Panc1 (cell line): Measurements from ENCODE around the gene QRFP. TPM values are rescaled to one million over a fixed set of nuclear protein-coding genes. Genes with fewer than 3 reads are reported as not detected.

Experiments
- ATAC-seq: fragments of 200-7000 bp; cut with Tn5 transposase; 2 replicates; pipeline ENCODE4 v1.9.1; 2020; ENCODE audit warnings: mild to moderate bottlenecking, moderate library complexity
- BruUV-seq: library from RNA; stranded (reverse); fragments of 400-500 nt; replicated peaks from 2 replicates; lab custom pipeline; 2021; lab: Mats Ljungman, UMichigan
- CTCF ChIA-PET: fragments of 300-600 bp; sonication (Branson Sonifier 250); formaldehyde crosslinking; loops from one replicate; lab custom pipeline; 2022; ENCODE audit warnings: antibody characterized with exemption; lab: Charles Lee
- POLR2A ChIA-PET: fragments of 300-600 bp; sonication (Branson Sonifier 250); formaldehyde crosslinking; loops from one replicate; lab custom pipeline; 2022; ENCODE audit warnings: antibody characterized with exemption; lab: Charles Lee
- DNase-seq: peaks from one replicate; pipeline ENCODE4 v3.0.0-alpha.2; 2010; ENCODE audit warnings: low read depth, low spot score
- H3K27ac ChIP-seq: 2 replicates; pipeline ENCODE4 v1.5.1; 2011; ENCODE audit warnings: mild to moderate bottlenecking, low read length, inconsistent platforms
- H3K27me3 ChIP-seq: fragments of 200-500 bp; sonication (Bioruptor generic); 2 replicates; pipeline ENCODE4 v1.6.0; 2014; ENCODE audit warnings: low read length, inconsistent platforms; ENCODE audit not compliant: control insufficient read depth, insufficient read depth
- H3K36me3 ChIP-seq: fragments of 200-500 bp; sonication (Bioruptor generic); 2 replicates; pipeline ENCODE4 v1.5.1; 2014; ENCODE audit warnings: inconsistent platforms, mild to moderate bottlenecking, low read length, moderate library complexity; ENCODE audit not compliant: control insufficient read depth, insufficient read depth
- H3K4me1 ChIP-seq: 2 replicates; pipeline ENCODE4 v1.5.1; 2011; ENCODE audit warnings: inconsistent platforms, mild to moderate bottlenecking, low read length, moderate library complexity; ENCODE audit not compliant: control insufficient read depth, insufficient read depth
- H3K4me3 ChIP-seq, 2 experiments: 2 replicates each; pipeline ENCODE4 v1.5.1; 2011 to 2012; ENCODE audit warnings: low read depth in 2 of 2, low read length in 2 of 2, mild to moderate bottlenecking in 2 of 2, inconsistent platforms in 1 of 2, moderate library complexity in 1 of 2
- H3K9me3 ChIP-seq: fragments of 200-500 bp; sonication (Bioruptor generic); 2 replicates; pipeline ENCODE4 v1.5.1; 2014; ENCODE audit warnings: low read depth, mild to moderate bottlenecking, inconsistent platforms, low read length, moderate library complexity; ENCODE audit not compliant: control insufficient read depth, insufficient read depth
- POLR2AphosphoS5 ChIP-seq: IDR thresholded peaks from 2 replicates; pipeline ENCODE4 v1.6.1; 2012; ENCODE audit warnings: mild to moderate bottlenecking, low read depth, low read length, moderate library complexity
- SIN3A ChIP-seq: IDR thresholded peaks from 2 replicates; pipeline ENCODE4 v1.6.1; 2012; ENCODE audit warnings: low read depth, mild to moderate bottlenecking, low read length, moderate library complexity, borderline replicate concordance; ENCODE audit not compliant: insufficient read depth
- TCF7L2 ChIP-seq: IDR thresholded peaks from 2 replicates; pipeline ENCODE4 v1.6.1; 2011; ENCODE audit warnings: mild to moderate bottlenecking, low read depth, low read length, inconsistent platforms
- in situ Hi-C: cut with HindIII; loops from 2 replicates; pipeline ENCODE4 v1.10.0; 2016; ENCODE audit warnings: low sequenced_read_pairs, low pct_unique_long_range_greater_than_20kb
- intact Hi-C: fragments of 100-400 bp; cut with micrococcal nuclease; formaldehyde crosslinking; loops from one replicate; pipeline ENCODE4 v1.10.0; 2022; ENCODE audit not compliant: unreplicated experiment
- total RNA-seq: library from RNA; stranded (reverse); gene quantifications from one replicate; pipeline ENCODE4 v1.2.1, GENCODE V29; 2021; ENCODE audit not compliant: unreplicated experiment
- TF ChIP-seq, protein P1 (sequence below), 2 experiments: IDR thresholded peaks; 2 replicates each; pipeline ENCODE4 v1.6.1; 2011 to 2012; ENCODE audit warnings: low read depth in 2 of 2, control low read depth in 1 of 2, low read length in 1 of 2, mild to moderate bottlenecking in 1 of 2, moderate library complexity in 1 of 2; ENCODE audit not compliant: insufficient read depth in 1 of 2
- TF ChIP-seq, protein P2 (sequence below): fragments of 450-650 bp; IDR thresholded peaks from 2 replicates; pipeline ENCODE4 v1.5.1; 2017; ENCODE audit warnings: mild to moderate bottlenecking

Gene QRFP
- total RNA-seq, 1 experiment from 2014 or later, result not detected

- in situ Hi-C loops (no loop called here), intact Hi-C loops (no loop called here)
- H3K27me3 ChIP-seq, result no peaks in the 10 kb centered on the region
- CTCF ChIA-PET, result no interaction called here
- H3K4me1 ChIP-seq, result peaks cover 29% of the 10 kb centered on the region
- peaks cover 2% of the 10 kb centered on the region; the same call in 1 of the 2 replicates for H3K36me3 ChIP-seq
- ATAC-seq (no peak), DNase-seq (no peak)
- H3K9me3 ChIP-seq, result no peaks in the 10 kb centered on the region
- H3K27ac ChIP-seq, result no peak overlapping the region
- POLR2A ChIA-PET, result no interaction called here
- BruUV-seq, result no TSS peak
- TF ChIP-seq TCF7L2 (no peak), SIN3A (no peak), POLR2AphosphoS5 (no peak)
- TF ChIP-seq, protein P1, sequence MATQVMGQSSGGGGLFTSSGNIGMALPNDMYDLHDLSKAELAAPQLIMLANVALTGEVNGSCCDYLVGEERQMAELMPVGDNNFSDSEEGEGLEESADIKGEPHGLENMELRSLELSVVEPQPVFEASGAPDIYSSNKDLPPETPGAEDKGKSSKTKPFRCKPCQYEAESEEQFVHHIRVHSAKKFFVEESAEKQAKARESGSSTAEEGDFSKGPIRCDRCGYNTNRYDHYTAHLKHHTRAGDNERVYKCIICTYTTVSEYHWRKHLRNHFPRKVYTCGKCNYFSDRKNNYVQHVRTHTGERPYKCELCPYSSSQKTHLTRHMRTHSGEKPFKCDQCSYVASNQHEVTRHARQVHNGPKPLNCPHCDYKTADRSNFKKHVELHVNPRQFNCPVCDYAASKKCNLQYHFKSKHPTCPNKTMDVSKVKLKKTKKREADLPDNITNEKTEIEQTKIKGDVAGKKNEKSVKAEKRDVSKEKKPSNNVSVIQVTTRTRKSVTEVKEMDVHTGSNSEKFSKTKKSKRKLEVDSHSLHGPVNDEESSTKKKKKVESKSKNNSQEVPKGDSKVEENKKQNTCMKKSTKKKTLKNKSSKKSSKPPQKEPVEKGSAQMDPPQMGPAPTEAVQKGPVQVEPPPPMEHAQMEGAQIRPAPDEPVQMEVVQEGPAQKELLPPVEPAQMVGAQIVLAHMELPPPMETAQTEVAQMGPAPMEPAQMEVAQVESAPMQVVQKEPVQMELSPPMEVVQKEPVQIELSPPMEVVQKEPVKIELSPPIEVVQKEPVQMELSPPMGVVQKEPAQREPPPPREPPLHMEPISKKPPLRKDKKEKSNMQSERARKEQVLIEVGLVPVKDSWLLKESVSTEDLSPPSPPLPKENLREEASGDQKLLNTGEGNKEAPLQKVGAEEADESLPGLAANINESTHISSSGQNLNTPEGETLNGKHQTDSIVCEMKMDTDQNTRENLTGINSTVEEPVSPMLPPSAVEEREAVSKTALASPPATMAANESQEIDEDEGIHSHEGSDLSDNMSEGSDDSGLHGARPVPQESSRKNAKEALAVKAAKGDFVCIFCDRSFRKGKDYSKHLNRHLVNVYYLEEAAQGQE (IDR thresholded peaks at IDR 0.05; ENCODE audit: insufficient read depth in 1 of 2, low read depth in 2 of 2, low read length in 1 of 2), result no peak
- TF ChIP-seq, protein P2, sequence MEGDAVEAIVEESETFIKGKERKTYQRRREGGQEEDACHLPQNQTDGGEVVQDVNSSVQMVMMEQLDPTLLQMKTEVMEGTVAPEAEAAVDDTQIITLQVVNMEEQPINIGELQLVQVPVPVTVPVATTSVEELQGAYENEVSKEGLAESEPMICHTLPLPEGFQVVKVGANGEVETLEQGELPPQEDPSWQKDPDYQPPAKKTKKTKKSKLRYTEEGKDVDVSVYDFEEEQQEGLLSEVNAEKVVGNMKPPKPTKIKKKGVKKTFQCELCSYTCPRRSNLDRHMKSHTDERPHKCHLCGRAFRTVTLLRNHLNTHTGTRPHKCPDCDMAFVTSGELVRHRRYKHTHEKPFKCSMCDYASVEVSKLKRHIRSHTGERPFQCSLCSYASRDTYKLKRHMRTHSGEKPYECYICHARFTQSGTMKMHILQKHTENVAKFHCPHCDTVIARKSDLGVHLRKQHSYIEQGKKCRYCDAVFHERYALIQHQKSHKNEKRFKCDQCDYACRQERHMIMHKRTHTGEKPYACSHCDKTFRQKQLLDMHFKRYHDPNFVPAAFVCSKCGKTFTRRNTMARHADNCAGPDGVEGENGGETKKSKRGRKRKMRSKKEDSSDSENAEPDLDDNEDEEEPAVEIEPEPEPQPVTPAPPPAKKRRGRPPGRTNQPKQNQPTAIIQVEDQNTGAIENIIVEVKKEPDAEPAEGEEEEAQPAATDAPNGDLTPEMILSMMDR, result no peak
- no peak overlapping the region for H3K4me3 ChIP-seq
These were observed 38.5 kb downstream of the QRFP start for GRCh38 chr9:130857864-130858738.

DNA sequence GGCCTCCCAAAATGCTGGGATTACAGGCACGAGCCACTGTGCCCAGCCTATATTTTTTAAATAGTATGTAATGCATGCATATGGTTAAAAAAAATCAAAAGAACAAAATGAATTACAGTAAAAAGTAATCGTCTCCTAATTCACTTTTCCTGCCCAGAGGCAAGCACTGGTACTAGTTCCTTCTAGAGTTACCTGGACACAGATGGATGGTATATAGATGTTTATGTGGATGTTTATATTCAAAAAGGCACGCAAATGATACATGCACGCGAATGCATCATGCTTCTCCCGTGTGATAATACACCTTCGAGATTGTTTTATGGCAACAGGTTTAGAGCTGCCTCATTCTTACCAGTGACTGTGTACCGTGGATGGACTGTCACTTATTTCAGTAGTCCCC lies 40.1 kb downstream of the QRFP start:
- no peaks in the 10 kb centered on the region for H3K9me3 ChIP-seq
- ATAC-seq (no peak), DNase-seq (no peak)
- no TSS peak for BruUV-seq
- no peak overlapping the region for H3K27ac ChIP-seq
- no peak for TF ChIP-seq POLR2AphosphoS5
- TF ChIP-seq TCF7L2, result no peak
- TF ChIP-seq, protein P1 (IDR thresholded peaks at IDR 0.05; ENCODE audit: insufficient read depth in 1 of 2, low read depth in 2 of 2, low read length in 1 of 2), result no peak
- no peak for TF ChIP-seq SIN3A
- TF ChIP-seq, protein P2, result no peak
- H3K4me3 ChIP-seq, result no peak overlapping the region
- ChIA-PET CTCF (interaction anchor here (0.6 kb wide), 2 partner anchors 42 to 88 kb away, joined by 5 to 7 read pairs; no protein-coding TSS in a partner anchor), POLR2A (no interaction called here)
- H3K36me3 ChIP-seq, result peaks cover 2% of the 10 kb centered on the region; the same call in 1 of the 2 replicates
- peaks cover 25% of the 10 kb centered on the region for H3K4me1 ChIP-seq
- intact Hi-C loops (no loop called here), in situ Hi-C loops (no loop called here)
- no peaks in the 10 kb centered on the region for H3K27me3 ChIP-seq
